ENCODE measurements around the gene PLCB1. TPM values are rescaled to one million over a fixed set of nuclear protein-coding genes. Genes with fewer than 3 reads are reported as not detected.

Gene PLCB1
- polyA plus RNA-seq, 1 experiment: 13.5 TPM

DNA sequence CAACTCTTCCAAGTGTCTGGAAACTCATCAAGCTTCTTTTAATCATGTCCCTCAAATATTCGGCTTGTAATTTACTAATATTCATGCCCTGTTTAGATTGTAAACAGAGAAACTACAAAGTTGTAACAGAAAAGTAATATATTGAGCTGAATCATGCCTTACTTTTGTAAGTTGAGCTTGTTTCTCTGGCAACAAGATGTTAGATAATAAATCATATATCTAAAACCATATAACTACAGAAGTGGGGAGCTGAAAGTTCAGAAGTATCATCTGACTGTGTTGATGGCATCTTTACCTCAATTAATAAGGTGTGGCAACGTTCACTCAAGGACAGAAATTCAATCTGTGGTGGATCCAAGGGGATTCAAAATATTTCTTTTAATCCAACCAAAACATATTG is 263.9 kb downstream of the PLCB1 start:
- CTCF ChIA-PET: interaction anchor here (0.7 kb wide), 1 partner anchor 25 kb away, joined by 4 read pairs; no protein-coding TSS in a partner anchor
- TF ChIP-seq, protein P1, sequence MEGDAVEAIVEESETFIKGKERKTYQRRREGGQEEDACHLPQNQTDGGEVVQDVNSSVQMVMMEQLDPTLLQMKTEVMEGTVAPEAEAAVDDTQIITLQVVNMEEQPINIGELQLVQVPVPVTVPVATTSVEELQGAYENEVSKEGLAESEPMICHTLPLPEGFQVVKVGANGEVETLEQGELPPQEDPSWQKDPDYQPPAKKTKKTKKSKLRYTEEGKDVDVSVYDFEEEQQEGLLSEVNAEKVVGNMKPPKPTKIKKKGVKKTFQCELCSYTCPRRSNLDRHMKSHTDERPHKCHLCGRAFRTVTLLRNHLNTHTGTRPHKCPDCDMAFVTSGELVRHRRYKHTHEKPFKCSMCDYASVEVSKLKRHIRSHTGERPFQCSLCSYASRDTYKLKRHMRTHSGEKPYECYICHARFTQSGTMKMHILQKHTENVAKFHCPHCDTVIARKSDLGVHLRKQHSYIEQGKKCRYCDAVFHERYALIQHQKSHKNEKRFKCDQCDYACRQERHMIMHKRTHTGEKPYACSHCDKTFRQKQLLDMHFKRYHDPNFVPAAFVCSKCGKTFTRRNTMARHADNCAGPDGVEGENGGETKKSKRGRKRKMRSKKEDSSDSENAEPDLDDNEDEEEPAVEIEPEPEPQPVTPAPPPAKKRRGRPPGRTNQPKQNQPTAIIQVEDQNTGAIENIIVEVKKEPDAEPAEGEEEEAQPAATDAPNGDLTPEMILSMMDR (IDR thresholded peaks at IDR 0.05; ENCODE audit: insufficient read depth, low read depth, low read length): no peak

DNA sequence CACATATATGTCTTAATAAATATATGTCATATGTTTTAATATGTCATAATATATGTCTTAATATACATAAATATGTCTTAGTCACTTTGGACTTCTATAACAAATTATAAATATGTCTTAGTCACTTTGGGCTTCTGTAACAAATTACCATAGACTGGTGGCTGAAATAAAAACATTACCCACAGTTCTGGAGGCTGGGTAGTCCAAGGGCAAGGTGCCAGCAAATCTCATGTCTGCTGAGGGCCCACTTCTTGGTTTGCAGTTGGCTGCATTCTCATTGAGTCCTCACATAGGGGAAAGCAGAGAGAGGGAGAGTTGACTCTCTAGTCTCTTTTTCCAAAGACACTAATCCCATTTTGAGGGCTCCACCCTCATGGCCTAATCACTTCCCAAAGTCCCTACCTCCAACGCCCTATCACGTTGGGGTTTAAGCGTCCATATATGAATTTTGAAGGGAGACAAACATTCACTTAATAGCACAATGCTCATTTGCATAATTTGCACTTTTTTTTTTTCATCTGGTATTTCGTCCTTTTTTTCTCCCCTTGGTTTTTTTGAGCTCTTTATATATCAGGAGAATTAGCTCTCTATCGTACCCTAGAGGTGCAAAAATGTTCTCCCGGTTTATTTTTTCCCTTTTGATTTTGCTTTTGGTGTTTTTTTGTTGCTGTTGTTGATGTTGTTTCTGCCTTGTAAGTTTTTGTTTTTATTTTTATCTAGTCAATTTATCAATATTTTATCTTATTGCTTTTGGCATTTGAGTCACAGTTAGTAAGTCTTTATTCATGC is 266.4 kb downstream of the PLCB1 start:
- POLR2A ChIA-PET: no interaction called here
- Histone ChIP-seq H3K4me3 (ENCODE audit: low read depth, low read length) (no peak overlapping the region), H3K36me3 (ENCODE audit: control insufficient read depth, insufficient read depth, low read length) (no peaks in the 10 kb centered on the region), H3K27me3 (ENCODE audit: control insufficient read depth, insufficient read depth, low read length) (no peaks in the 10 kb centered on the region)
- CTCF ChIA-PET: no interaction called here
- no peak for DNase-seq (ENCODE audit: low read depth)
- TF ChIP-seq, protein P1 (IDR thresholded peaks at IDR 0.05; ENCODE audit: insufficient read depth, low read depth, low read length): no peak

More for the DNA sequence above, 263.9 kb downstream of the PLCB1 start:
- H3K36me3 ChIP-seq (ENCODE audit: control insufficient read depth, insufficient read depth, low read length): no peaks in the 10 kb centered on the region
- H3K4me3 ChIP-seq (ENCODE audit: low read depth, low read length): no peak overlapping the region
- POLR2A ChIA-PET: no interaction called here
- no peak for DNase-seq (ENCODE audit: low read depth)
- no peaks in the 10 kb centered on the region for H3K27me3 ChIP-seq (ENCODE audit: control insufficient read depth, insufficient read depth, low read length)

DNA sequence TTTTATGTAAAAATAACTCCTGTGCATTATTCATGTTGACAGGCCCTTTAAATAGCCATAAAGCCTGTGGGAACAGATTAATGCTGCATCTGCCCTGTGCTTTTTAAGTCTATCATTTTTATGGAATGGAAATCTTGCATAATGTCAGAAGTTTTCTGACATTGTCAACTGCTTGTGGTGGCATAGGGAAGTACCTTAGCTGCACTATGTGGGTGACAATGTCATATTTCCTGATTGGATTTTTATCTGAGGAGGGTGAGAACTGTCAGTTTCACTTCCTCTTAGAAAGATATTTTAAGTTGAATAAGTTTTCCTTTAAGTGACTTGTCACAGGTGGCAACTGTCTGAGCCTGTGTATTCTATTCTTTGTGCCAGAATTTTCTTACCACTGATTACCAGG is 267.9 kb downstream of the PLCB1 start:
- Histone ChIP-seq H3K4me3 (ENCODE audit: low read depth, low read length) (no peak overlapping the region), H3K36me3 (ENCODE audit: control insufficient read depth, insufficient read depth, low read length) (no peaks in the 10 kb centered on the region), H3K27me3 (ENCODE audit: control insufficient read depth, insufficient read depth, low read length) (no peaks in the 10 kb centered on the region)
- TF ChIP-seq, protein P1 (IDR thresholded peaks at IDR 0.05; ENCODE audit: insufficient read depth, low read depth, low read length): no peak
- ChIA-PET CTCF (no interaction called here), POLR2A (no interaction called here)
- no peak for DNase-seq (ENCODE audit: low read depth)

DNA sequence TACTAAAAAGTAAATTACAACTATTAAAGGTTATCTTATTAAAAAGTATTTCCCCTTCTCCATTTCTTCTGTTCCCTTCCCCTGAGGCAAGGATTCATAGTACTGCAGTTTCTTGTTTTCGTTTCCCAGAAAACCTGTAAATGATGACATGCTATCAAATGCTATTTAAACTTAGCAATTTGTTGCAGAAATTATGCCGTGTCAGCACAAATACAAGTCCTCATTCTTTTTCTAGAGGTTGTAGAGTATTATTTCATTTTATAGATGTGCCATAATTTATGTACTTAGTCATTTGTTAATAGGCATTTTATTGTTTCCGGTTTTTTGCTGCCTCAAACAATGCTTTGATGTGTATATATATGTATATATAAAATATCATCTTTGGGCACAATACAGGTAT is 268.4 kb downstream of the PLCB1 start:
- CTCF ChIA-PET: interaction anchor here (2.3 kb wide), 1 partner anchor 11 kb away, joined by 11 read pairs; no protein-coding TSS in a partner anchor
- POLR2A ChIA-PET: no interaction called here
- DNase-seq (ENCODE audit: low read depth): no peak
- Histone ChIP-seq H3K36me3 (ENCODE audit: control insufficient read depth, insufficient read depth, low read length) (no peaks in the 10 kb centered on the region), H3K27me3 (ENCODE audit: control insufficient read depth, insufficient read depth, low read length) (no peaks in the 10 kb centered on the region), H3K4me3 (ENCODE audit: low read depth, low read length) (no peak overlapping the region)
- TF ChIP-seq, protein P1 (IDR thresholded peaks at IDR 0.05; ENCODE audit: insufficient read depth, low read depth, low read length): no peak

DNA sequence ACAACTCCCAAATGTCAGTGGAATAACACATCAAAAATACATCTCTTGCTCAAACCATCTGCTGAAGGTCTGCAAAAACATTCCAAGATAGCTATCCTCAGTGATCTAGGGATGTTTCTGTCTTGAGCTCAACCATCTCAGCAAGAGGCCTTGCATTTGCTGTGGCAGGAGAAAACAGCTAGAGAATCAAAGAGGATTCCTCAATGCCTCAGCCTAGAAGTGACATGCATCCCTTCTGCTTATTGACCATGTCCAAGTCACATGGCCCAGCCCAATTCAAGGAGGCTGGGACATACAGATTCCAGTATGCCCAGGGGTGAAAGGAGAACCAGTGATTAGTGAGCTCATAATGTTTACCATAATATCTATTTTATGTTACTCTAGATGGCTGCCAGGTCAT is 269.5 kb downstream of the PLCB1 start:
- TF ChIP-seq, protein P1 (IDR thresholded peaks at IDR 0.05; ENCODE audit: insufficient read depth, low read depth, low read length): no peak
- no peaks in the 10 kb centered on the region for H3K36me3 ChIP-seq (ENCODE audit: control insufficient read depth, insufficient read depth, low read length)
- POLR2A ChIA-PET: interaction anchor here (0.5 to 0.6 kb wide), 2 partner anchors 19 to 198 kb away, joined by 6 to 7 read pairs; no protein-coding TSS in a partner anchor
- no peak overlapping the region for H3K4me3 ChIP-seq (ENCODE audit: low read depth, low read length)
- CTCF ChIA-PET: interaction anchor here (0.9 to 2.3 kb wide), 5 partner anchors 12 to 321 kb away, joined by 3 to 11 read pairs (median 3); no protein-coding TSS in a partner anchor
- DNase-seq (ENCODE audit: low read depth): no peak
- H3K27me3 ChIP-seq (ENCODE audit: control insufficient read depth, insufficient read depth, low read length): no peaks in the 10 kb centered on the region

Data from BJ (cell line).